Lung microvascular endothelial cell (primary cell): ENCODE results near the gene ALK. TPM values are rescaled to one million over a fixed set of nuclear protein-coding genes. Genes with fewer than 3 reads are reported as not detected.

Experiments used
- DNase-seq, 2 donors: peaks; one replicate each; pipeline versions ENCODE4 v3.0.0 to v3.0.0-alpha.2; 2010; ENCODE audit warnings: low read depth in 2 of 2
- total RNA-seq: library from RNA; depleted of rRNA; stranded (reverse); fragments of >200 nt; gene quantifications from 2 replicates; pipeline ENCODE4 v1.2.1, GENCODE V29; 2014

ALK gene
- total RNA-seq, 1 donor from 2014 or later: not detected

GRCh38 chr2:29325544-29325943 lies 595.8 kb downstream of the ALK start:
- no peak for DNase-seq

DNA sequence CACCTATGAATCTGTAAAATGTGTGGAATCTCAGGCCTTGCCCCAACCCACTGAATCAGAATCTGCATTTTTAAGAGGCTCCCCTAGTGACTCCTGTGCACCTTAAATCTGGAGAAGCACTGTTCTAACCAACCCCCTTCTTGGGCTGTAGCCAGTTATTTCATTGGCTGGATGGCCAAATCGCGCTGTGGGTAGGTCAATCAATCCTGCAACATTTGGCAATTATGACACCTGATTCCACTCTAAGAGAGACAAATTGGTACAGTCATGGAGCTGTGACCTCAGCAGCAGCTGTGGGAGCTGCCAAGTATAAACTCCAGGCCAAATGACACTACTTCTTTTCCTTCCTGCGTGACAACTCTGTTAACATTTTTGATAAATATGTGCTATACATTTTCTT lies 597.4 kb downstream of the ALK start:
- peak; percentile 38 to 72 for DNase-seq

GRCh38 chr2:29323301-29323700 lies 598.1 kb downstream of the ALK start:
- DNase-seq: no peak

DNA sequence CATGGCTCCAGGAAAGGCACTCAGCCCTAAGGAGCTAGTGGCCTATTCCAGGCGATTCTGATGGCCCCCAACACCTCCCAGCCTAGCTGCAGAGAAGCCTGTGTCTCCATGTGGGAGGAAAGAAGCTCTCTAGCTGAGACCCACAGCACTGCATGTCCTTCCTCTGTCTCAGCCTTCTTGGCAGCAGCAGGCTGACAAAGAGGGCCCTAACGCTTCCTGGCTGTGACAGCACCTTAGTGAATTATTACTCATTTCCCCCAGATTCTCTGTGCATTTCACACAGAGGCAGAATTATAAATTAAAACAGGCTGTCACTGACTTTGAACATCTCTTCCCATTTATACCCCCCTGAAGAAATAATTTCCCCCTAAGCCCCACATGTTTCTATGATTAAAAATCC lies 599.4 kb downstream of the ALK start:
- DNase-seq: peak; percentile 23 to 69

DNA sequence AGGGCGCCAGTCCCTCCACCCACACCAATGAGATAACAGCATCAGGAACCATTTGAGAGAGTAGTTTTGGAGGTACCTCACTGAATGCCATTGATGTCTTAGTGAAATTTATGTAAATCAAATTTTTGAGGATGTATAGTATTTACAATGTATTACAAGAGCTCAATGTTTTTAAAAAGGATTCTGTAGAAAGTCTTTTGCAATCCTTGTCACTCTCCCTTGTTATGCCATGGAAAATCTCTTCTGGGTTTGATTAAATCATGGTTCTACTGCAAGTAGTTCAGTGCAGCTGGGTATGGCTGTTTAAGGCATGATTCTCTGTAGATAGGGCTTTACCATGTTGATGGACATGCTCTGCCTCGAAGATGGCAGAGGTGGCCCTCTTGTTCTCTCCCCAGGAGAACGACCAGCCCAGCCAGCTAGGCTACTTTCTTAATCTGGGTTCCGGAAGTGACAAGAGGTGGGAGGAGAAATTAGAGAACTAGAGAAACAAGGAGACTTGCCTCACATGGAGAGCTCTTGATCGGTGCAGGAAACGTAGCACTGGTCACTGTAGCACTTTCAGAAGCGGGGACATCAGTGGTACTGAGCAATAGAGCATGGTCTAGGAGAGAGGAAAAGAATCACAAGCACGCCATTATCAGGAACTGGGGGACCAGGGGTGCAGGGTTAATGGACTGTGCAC lies 603.4 kb downstream of the ALK start:
- DNase-seq: no peak

DNA sequence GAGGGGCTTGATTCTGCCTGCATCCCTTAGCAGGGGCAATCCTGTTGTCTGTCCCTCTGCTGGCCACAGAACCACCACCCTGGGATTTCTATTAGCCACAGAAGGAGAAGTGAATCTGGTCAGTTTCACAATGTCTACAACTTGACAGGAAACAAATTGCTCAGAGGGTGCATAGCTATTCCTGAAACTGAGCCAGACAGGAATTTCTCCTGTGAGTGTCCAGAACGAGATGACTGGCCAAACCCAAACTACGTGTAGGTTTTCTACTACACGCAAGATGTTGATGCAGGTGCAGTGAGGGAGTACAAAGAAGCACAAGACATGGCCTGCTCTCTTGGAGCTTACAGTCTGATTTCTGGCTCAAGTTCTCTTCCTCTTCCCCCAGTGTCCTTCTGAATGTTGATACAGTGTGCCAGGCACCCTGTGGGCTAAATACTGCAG lies 604.3 kb downstream of the ALK start:
- peak; percentile 6 to 83 for DNase-seq

GRCh38 chr2:29314816-29315571 lies 606.4 kb downstream of the ALK start:
- DNase-seq: peak in 1 of 2 donors; percentile 26

DNA sequence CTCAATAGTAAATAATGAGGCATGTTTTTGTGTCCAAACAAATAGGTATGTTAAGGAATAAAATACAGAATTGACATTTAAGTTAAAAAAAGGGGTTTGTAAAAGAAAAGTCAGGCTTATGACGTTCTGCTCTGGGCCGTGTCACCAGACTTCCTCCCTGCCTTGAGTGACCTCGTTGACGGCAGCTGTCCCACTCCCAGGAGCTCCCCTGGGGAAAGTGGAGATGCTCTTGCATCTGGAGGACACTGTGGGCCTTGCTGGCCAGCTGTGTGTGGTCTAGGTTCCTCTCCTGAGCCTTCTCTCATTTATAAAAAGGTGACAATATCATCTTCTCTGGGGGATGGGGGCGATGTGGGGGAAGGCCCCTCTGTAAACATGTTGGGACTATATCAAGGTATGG lies 609.9 kb downstream of the ALK start:
- DNase-seq: no peak

DNA sequence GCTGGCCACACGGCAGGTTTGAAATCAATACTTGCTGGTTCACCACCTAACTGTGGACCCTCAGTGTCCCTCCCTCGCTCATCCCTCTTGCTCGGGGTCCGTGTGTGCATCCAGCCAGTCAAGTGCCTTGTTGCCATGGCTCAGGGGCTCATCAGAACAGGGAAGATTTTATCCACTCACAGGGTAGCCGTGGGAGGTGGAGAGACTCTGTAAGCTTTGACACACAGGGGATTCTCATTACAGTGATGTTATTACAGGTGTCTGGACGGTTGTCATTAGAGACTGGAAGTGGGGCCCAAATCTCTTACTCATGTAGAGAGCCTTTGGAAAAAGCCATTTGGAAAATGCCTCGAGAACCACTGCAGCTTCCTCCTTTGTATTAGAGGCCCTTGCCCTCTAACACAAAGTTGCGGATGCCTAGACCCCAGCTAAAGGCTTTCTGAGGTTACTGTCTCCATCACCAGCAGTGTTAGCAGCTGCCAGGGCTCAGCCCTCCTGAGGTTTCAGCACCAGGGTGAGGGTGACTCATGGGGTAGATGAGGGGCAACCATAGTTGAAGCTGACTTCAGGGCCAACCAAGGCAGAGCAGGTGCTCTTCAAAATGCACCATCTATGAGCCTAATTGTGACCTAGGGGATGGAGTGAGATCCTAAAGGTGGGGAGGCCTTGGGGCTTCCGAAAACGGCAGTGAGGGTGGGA lies 610.6 kb downstream of the ALK start:
- DNase-seq: no peak

GRCh38 chr2:29309090-29310029 lies 612.0 kb downstream of the ALK start:
- DNase-seq: peak; percentile 68 to 74

DNA sequence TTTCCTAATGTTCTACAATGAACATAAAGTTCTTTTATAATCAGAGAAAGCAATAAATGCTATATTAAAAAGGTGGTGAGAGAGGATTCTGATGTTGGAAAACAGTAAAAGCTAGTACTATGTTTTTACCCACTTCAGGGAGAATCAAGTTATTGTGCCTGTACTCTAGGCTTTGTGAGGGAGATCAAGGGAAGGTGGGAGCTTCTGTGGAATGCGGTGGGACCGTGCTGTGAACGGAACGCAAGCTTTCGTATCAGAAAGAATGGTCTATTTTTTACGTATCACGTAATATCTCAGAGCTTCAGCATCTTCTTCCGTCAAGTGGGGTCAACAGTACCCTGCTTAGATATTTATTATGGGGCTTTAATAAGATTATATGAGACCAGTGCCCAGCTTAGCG lies 613.0 kb downstream of the ALK start:
- no peak for DNase-seq

DNA sequence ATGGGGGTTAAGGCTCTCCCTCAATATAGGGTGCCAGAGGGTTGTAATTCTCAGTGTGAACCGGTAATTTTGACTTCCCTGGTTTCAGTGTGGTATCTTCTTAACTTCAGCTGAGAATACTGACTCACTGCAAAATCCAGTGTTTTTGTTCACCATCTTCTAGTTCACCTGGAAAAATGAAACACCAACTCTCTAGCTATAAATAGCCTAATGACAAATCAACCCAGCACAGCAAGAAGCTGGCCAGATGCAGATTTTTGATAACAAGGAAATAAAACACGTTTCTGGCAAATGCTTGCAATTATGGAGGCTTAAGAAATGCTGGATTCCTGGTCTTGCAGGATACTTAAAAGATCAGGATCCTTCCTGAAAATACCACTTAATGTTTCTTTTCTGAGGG lies 613.9 kb downstream of the ALK start:
- DNase-seq: no peak

- no peak for DNase-seq
These were observed 615.6 kb downstream of the ALK start for GRCh38 chr2:29305762-29306161.

DNA sequence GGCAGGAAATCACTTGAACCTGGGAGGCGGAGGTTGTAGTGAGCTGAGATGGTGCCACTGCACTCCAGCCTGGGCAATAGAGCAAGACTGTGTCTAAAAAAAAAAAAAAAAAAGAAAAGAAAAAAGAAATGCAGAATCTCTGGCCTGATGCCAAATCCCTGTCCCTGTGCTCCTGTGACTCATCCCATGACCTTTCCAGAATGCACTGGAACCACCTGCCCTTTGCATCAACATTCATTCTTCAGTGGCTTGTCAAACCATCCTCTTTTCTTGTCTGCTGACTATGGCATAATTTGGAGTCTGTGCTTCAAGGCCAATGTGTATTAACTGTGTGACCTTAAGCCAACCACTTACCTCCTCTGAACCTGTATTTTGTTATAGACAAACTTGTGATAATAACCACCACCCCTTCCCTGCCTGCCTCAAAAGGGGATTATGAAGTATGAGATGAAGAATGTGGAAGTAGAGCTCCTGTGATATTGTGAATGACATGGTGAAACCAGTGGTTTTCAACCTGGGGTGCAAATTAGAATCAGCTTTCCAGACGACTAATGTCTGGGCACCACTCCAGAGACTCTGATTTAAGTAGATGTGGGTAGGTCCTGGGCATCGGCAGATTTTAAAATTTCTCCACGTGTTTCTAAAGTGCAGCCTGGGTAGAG lies 616.9 kb downstream of the ALK start:
- no peak for DNase-seq

- DNase-seq: no peak
These were observed 624.8 kb downstream of the ALK start for GRCh38 chr2:29296585-29296984.

- peak; percentile 7 to 10 for DNase-seq
These were observed 625.5 kb downstream of the ALK start for GRCh38 chr2:29295845-29296244.

GRCh38 chr2:29293830-29294438 lies 627.5 kb downstream of the ALK start:
- DNase-seq: peak; percentile 45 to 53

DNA sequence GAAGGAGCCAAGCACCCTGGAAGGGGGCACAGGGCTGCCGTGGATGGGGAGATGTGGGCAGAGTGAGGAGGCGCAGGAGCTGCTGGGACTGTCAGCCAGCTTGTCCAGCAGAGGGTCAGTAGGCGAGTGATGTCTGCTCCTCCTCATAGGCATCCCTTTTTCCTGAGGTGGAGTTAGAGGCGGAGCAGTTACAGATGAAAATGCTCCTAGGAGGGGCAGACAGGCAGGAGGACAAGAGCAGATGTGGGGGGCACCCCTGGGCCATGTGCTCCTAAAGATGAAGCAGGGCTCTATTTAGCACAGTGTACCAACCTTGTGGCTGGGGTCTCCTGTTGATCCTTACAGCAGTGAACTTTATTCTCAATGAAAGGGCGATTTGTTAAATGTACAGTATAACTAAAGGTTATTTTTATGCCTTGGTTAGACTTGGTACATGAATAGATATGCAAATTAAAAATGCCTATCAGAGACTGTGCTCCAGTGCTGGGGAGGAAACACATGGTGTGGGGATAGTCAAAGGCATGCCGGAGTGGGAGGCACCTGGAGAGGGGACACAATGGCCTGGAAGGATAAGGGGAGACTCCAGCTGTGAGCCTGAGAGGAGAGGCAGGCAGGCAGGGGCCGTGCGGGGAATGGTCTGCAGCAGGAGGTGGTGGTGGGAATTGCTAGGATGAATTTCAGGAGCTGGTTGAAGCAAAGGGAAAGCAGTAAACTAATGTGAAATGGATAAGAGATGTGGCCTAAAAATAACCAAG lies 630.9 kb downstream of the ALK start:
- no peak for DNase-seq

- no peak for DNase-seq
These were observed 636.7 kb downstream of the ALK start for GRCh38 chr2:29284671-29285070.

DNA sequence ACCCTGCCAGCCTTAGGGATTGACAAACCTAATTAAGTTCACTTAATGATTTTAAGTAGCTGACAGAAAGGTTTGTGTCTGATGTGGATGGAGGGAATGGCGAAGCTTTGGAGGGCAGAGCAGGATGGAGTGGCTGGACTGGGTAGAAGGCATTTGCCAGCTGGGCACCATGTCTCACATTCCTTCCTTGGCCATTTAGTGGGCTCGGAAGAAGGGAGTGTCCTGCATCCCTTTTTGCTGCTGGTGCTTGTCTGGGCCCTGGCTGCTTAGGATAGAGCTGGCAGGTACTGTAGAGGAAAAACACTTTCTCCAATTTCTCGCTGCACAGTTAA lies 639.5 kb downstream of the ALK start:
- DNase-seq: no peak
